ENCODE measurements around the gene GP5.

GP5 gene

DNA sequence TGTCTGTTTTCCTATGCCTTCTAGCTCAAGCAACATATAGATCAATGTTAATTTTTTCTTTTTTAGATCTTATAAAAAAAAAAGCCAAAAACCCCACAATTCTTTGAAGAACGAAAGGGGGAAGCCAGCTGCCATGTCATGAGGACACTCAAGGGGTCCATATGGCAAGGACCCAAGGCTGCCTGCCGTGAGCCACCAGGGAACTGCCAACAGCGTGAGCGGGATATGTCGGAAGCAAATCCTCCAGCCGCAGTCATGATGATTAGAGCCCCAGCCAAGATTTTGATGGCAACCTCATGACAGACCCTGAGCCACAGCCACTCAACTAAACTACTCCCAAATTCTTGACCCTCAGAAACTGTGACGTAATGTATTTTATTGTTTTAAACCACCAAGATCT lies 6.5 kb downstream of the GP5 start:
- no peak overlapping the region for H3K4me3 ChIP-seq (ENCODE audit: low read depth, low read length)
- TF ChIP-seq CTCF (conservative IDR thresholded peaks at IDR 0.05; ENCODE audit: low read depth, low read length), result no peak
- no peak for DNase-seq (ENCODE audit: low read depth)

DNA sequence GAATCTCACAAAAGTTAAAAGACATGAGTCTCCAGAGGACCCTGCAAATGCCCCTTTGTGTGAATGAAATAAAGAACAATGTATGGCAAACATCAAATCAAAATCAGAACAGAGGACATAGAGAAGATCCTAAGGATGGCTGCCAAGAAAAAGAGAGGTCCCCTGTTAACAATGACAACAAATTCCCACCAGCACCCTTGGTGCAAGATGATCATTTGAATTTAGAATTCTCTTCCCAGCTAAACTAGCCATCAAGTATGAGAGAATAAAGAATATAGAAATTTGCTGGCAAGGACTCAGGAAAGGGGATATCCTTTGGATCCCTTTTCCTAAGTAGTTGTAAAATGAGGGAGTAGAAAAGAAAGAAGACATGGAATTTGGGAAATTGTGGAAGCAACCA lies 8.2 kb downstream of the GP5 start:
- no peak for TF ChIP-seq CTCF (conservative IDR thresholded peaks at IDR 0.05; ENCODE audit: low read depth, low read length)
- no peak for DNase-seq (ENCODE audit: low read depth)

DNA sequence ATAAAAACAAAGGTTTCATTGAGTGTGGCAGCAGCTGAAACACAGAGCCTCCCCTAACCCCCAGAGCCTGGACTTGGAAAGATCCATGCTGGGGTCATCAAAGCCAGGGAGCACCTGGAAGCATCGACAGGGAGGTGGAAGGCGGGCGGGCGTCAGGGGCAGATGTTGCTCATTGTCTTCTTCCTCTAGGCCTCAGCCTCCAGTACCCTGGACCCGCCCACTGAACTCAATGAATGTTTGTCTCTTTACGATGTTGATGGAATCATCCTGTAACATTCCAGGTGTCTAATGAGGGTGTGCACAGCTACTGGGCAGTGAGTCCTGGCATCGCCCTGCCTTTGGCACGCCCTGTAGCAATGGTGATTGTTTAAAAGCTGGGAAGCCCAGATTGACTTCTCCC lies 9.8 kb downstream of the GP5 start:
- no peak for TF ChIP-seq CTCF (conservative IDR thresholded peaks at IDR 0.05; ENCODE audit: low read depth, low read length)
- no peak overlapping the region for H3K4me3 ChIP-seq (ENCODE audit: low read depth, low read length)
- DNase-seq (ENCODE audit: low read depth), result no peak

More for the DNA sequence above, 8.2 kb downstream of the GP5 start:
- H3K4me3 ChIP-seq (ENCODE audit: low read depth, low read length), result no peak overlapping the region

- TF ChIP-seq CTCF (conservative IDR thresholded peaks at IDR 0.05; ENCODE audit: low read depth, low read length), result no peak
- DNase-seq (ENCODE audit: low read depth), result no peak
Observed at GRCh38 chr3:194387926-194388418, 11.1 kb downstream of the GP5 start.

DNA sequence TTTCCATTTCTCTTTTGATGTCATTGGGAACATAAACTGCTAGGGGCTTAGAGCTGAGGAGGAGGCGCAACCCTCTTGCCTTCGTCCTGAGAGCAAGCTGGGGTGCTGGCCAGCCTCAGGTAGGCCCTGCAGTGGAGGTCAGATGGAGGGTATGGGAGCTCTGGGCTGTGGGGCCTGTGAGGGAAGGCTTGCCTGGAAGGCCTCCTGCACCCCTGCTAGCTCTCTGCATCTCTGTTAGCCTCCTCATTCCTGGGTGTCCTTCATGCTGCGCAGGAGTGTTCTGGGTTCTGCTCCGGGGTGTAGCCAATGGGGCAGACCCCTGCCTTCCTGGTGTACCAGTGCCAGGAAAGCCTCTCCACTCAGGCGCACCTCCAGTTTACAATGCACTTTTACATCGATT lies 11.8 kb downstream of the GP5 start:
- no peak overlapping the region for H3K4me3 ChIP-seq (ENCODE audit: low read depth, low read length)
- DNase-seq (ENCODE audit: low read depth), result no peak
- TF ChIP-seq CTCF (conservative IDR thresholded peaks at IDR 0.05; ENCODE audit: low read depth, low read length), result no peak

More at GRCh38 chr3:194387926-194388418, 11.1 kb downstream of the GP5 start:
- no peak overlapping the region for H3K4me3 ChIP-seq (ENCODE audit: low read depth, low read length)

DNA sequence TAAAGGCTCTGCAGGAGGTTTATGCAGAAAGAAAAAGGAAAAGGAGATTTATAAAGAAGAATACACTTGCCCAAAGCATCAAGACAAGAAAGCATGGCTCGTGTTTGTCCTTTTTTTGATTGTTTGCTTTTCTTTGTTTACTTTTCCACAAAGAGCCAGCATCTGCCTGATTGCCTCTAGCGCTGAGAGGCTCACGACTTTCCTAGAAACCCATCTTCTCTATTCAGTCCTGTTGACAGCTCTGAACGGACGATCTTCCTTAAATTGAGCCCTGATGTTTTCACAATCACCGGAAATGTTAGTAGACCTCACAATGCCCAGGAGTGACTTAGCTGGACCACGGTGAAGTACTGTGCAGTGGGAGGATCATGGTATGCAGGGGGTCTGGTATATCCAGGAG lies 12.4 kb downstream of the GP5 start:
- no peak for DNase-seq (ENCODE audit: low read depth)
- TF ChIP-seq CTCF (conservative IDR thresholded peaks at IDR 0.05; ENCODE audit: low read depth, low read length), result no peak
- H3K4me3 ChIP-seq (ENCODE audit: low read depth, low read length), result no peak overlapping the region

DNA sequence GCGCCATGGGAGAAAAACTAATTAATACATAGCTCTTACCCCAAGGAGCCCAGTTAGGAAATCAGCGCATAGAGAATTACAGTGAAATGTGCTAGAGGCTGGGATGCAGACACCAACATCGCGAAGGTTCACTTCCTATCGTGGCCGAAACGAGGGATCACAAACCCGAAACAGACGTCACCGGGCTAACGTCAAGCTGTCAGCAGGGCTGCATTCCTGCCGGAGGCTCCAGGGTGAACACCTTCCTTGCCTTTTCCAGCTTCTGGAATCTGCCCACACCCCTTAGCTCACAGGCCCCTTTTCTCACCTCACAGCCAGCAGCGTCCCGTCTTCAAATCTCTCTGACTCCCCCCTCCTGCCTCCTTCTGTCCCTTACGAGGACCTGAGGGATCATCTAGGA lies 13.0 kb downstream of the GP5 start:
- no peak overlapping the region for H3K4me3 ChIP-seq (ENCODE audit: low read depth, low read length)
- no peak for TF ChIP-seq CTCF (conservative IDR thresholded peaks at IDR 0.05; ENCODE audit: low read depth, low read length)
- no peak for DNase-seq (ENCODE audit: low read depth)
